Astrocyte (in vitro differentiated cells and primary cell): ENCODE results near the gene WDPCP. TPM values are rescaled to one million over a fixed set of nuclear protein-coding genes. Genes with fewer than 3 reads are reported as not detected.
"Not testable (repeated sequence)": the region's sequence is repeated elsewhere in the genome, so short reads cannot be mapped to it uniquely, and the experiment has no call there.

Source experiments
- DNase-seq: peaks from one replicate; pipeline ENCODE4 v3.0.0-alpha.2; 2010; ENCODE audit warnings: low read depth
- FAIRE-seq: peaks from 2 replicates; lab custom pipeline; 2011; peaks lifted over from hg19 to GRCh38; lab: Jason Lieb, UNC
- H2AFZ ChIP-seq: 2 replicates; pipeline ENCODE4 v1.6.0; 2012; ENCODE audit warnings: low read depth, low read length, inconsistent platforms
- H3K27ac ChIP-seq: 2 replicates; pipeline ENCODE4 v1.5.1; 2011; ENCODE audit warnings: low read depth, low read length, inconsistent platforms
- H3K27me3 ChIP-seq: 2 replicates; pipeline ENCODE4 v1.6.0; 2011; ENCODE audit warnings: low read length, inconsistent platforms; ENCODE audit not compliant: insufficient read depth
- H3K36me3 ChIP-seq: 2 replicates; pipeline ENCODE4 v1.5.1; 2011; ENCODE audit warnings: low read length, inconsistent platforms; ENCODE audit not compliant: insufficient read depth
- H3K4me1 ChIP-seq: 2 replicates; pipeline ENCODE4 v1.5.1; 2011; ENCODE audit warnings: low read length, inconsistent platforms; ENCODE audit not compliant: insufficient read depth
- H3K4me2 ChIP-seq: 2 replicates; pipeline ENCODE4 v1.6.0; 2012; ENCODE audit warnings: low read length, inconsistent platforms
- H3K4me3 ChIP-seq: 2 replicates; pipeline ENCODE4 v1.5.1; 2011; ENCODE audit warnings: low read depth, mild to moderate bottlenecking, low read length, inconsistent platforms; ENCODE audit not compliant: insufficient read depth
- H3K79me2 ChIP-seq: 2 replicates; pipeline ENCODE4 v1.6.0; 2012; ENCODE audit warnings: mild to moderate bottlenecking, low read length, inconsistent platforms; ENCODE audit not compliant: insufficient read depth
- H3K9ac ChIP-seq: 2 replicates; pipeline ENCODE4 v1.6.0; 2012; ENCODE audit warnings: mild to moderate bottlenecking, low read length, inconsistent platforms
- H3K9me3 ChIP-seq: 2 replicates; pipeline ENCODE4 v1.5.1; 2012; ENCODE audit warnings: low read depth, mild to moderate bottlenecking, low read length, inconsistent platforms; ENCODE audit not compliant: insufficient read depth
- H4K20me1 ChIP-seq: 2 replicates; pipeline ENCODE4 v1.6.0; 2012; ENCODE audit warnings: low read length, inconsistent platforms; ENCODE audit not compliant: insufficient read depth
- H3K27ac Mint-ChIP-seq: one replicate; pipeline ENCODE4 v1.8.0; 2021; ENCODE audit warnings: mild to moderate bottlenecking, mixed read lengths; ENCODE audit not compliant: unreplicated experiment
- H3K27me3 Mint-ChIP-seq: one replicate; pipeline ENCODE4 v1.8.0; 2021; ENCODE audit warnings: low read depth, mixed read lengths; ENCODE audit not compliant: unreplicated experiment
- H3K36me3 Mint-ChIP-seq: one replicate; pipeline ENCODE4 v1.8.0; 2021; ENCODE audit warnings: low read depth, mixed read lengths; ENCODE audit not compliant: unreplicated experiment
- H3K4me1 Mint-ChIP-seq: one replicate; pipeline ENCODE4 v1.8.0; 2021; ENCODE audit warnings: low read depth, mixed read lengths; ENCODE audit not compliant: unreplicated experiment
- H3K4me3 Mint-ChIP-seq: one replicate; pipeline ENCODE4 v1.8.0; 2021; ENCODE audit warnings: mild to moderate bottlenecking, moderate library complexity, mixed read lengths; ENCODE audit not compliant: unreplicated experiment
- H3K9me3 Mint-ChIP-seq: one replicate; pipeline ENCODE4 v1.8.0; 2021; ENCODE audit warnings: mild to moderate bottlenecking, mixed read lengths; ENCODE audit not compliant: unreplicated experiment
- CTCF ChIP-seq: IDR thresholded peaks from 2 replicates; pipeline ENCODE4 v1.5.1; 2011; ENCODE audit warnings: low read depth, mild to moderate bottlenecking, inconsistent platforms, low read length, moderate library complexity; ENCODE audit not compliant: insufficient read depth
- EZH2 ChIP-seq: IDR thresholded peaks from 2 replicates; pipeline ENCODE4 v1.6.1; 2012; ENCODE audit warnings: mild to moderate bottlenecking, low read length, inconsistent platforms; ENCODE audit not compliant: insufficient read depth
- total RNA-seq: library from RNA; stranded (reverse); gene quantifications from 2 replicates; pipeline ENCODE4 v1.2.1, GENCODE V29; 2021

WDPCP gene
- total RNA-seq, 1 donor from 2014 or later: 15.1 TPM

- no peak overlapping the region for H3K4me3 ChIP-seq
- no peak for FAIRE-seq
Measured at GRCh38 chr2:63631501-63631900, 43.2 kb upstream of the WDPCP start.

DNA sequence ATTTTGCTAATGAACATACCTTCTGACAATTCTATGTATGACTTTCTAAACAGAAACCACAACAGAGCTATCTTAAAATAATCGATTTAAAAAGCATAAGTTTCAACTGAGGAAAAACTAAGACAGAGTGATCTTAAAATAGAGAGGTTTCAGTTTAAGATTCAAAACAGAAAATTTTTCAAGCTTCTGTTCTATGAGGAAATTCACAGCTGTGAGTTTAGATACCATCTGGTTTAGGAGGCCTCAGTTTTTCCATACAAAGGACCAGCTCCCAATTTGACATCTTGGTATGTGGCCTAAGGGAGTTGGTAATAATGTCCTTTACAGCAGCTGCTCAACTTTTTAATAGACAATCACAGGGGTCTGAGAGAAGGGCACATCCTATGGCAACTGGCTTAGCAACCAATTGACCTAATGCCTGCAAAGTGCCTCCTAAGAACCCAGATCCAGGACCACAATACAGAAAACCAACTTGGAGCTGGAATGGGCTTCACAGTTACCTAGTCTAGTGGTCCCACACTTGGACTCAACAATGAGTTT is 40.2 kb upstream of the WDPCP start:
- no peaks in the 10 kb centered on the region for H3K4me1 Mint-ChIP-seq
- H3K36me3 Mint-ChIP-seq: peaks cover 13% of the 10 kb centered on the region
- Histone ChIP-seq H3K36me3 (no peaks in the 10 kb centered on the region), H3K79me2 (no peaks in the 10 kb centered on the region), H3K4me2 (no peak overlapping the region), H3K27ac (no peak overlapping the region), H4K20me1 (no peaks in the 10 kb centered on the region), H3K4me3 (no peak overlapping the region), H2AFZ (no peak overlapping the region), H3K9ac (no peak overlapping the region), H3K4me1 (no peaks in the 10 kb centered on the region), H3K27me3 (no peaks in the 10 kb centered on the region), H3K9me3 (peaks cover 2% of the 10 kb centered on the region)
- no peak for TF ChIP-seq CTCF
- TF ChIP-seq EZH2: no peak
- H3K27me3 Mint-ChIP-seq: no peaks in the 10 kb centered on the region
- H3K4me3 Mint-ChIP-seq: no peak overlapping the region
- peaks cover 12% of the 10 kb centered on the region for H3K9me3 Mint-ChIP-seq
- no peak for DNase-seq
- FAIRE-seq: no peak
- H3K27ac Mint-ChIP-seq: no peak overlapping the region

More at GRCh38 chr2:63631501-63631900, 43.2 kb upstream of the WDPCP start:
- H3K79me2 ChIP-seq: no peaks in the 10 kb centered on the region
- no peaks in the 10 kb centered on the region for H4K20me1 ChIP-seq
- H2AFZ ChIP-seq: no peak overlapping the region
- no peaks in the 10 kb centered on the region for H3K27me3 ChIP-seq
- H3K9me3 ChIP-seq: peaks cover 2% of the 10 kb centered on the region
- no peak overlapping the region for H3K9ac ChIP-seq
- H3K36me3 ChIP-seq: no peaks in the 10 kb centered on the region
- TF ChIP-seq CTCF (no peak), EZH2 (no peak)
- Mint-ChIP-seq H3K9me3 (peaks cover 8% of the 10 kb centered on the region), H3K4me1 (no peaks in the 10 kb centered on the region), H3K27ac (no peak overlapping the region), H3K36me3 (peaks cover 11% of the 10 kb centered on the region), H3K27me3 (no peaks in the 10 kb centered on the region), H3K4me3 (no peak overlapping the region)
- DNase-seq: no peak
- H3K4me2 ChIP-seq: no peak overlapping the region
- no peaks in the 10 kb centered on the region for H3K4me1 ChIP-seq
- H3K27ac ChIP-seq: no peak overlapping the region

DNA sequence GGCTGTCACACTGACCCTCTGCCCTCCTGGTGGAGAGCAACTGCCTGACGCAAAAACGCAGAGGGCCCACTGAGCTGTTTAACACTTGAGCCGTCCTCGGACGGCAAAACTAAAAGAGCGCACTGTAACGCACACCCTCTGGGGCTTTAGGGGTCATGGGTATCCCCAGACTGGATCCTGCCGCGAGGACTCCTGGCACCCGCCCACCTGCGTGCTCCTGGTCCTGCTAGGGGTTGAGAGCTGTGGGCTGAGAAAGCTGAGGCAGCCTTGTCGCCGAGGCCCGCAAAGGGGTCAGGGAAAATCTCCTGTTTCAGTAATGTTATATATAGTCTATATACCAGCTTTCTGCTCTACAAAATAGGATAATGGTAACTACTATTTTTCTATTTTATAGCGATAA is 39.6 kb upstream of the WDPCP start:
- H3K4me1 ChIP-seq: no peaks in the 10 kb centered on the region
- H4K20me1 ChIP-seq: no peaks in the 10 kb centered on the region
- Mint-ChIP-seq H3K27ac (no peak overlapping the region), H3K4me1 (no peaks in the 10 kb centered on the region), H3K4me3 (no peak overlapping the region), H3K36me3 (peaks cover 11% of the 10 kb centered on the region), H3K27me3 (no peaks in the 10 kb centered on the region), H3K9me3 (peaks cover 12% of the 10 kb centered on the region)
- DNase-seq (no peak), FAIRE-seq (no peak)
- no peak overlapping the region for H3K9ac ChIP-seq
- H3K4me3 ChIP-seq: no peak overlapping the region
- no peak overlapping the region for H3K27ac ChIP-seq
- no peaks in the 10 kb centered on the region for H3K36me3 ChIP-seq
- no peak overlapping the region for H2AFZ ChIP-seq
- H3K27me3 ChIP-seq: no peaks in the 10 kb centered on the region
- TF ChIP-seq CTCF (no peak), EZH2 (no peak)
- H3K79me2 ChIP-seq: no peaks in the 10 kb centered on the region
- H3K9me3 ChIP-seq: peaks cover 2% of the 10 kb centered on the region
- no peak overlapping the region for H3K4me2 ChIP-seq

DNA sequence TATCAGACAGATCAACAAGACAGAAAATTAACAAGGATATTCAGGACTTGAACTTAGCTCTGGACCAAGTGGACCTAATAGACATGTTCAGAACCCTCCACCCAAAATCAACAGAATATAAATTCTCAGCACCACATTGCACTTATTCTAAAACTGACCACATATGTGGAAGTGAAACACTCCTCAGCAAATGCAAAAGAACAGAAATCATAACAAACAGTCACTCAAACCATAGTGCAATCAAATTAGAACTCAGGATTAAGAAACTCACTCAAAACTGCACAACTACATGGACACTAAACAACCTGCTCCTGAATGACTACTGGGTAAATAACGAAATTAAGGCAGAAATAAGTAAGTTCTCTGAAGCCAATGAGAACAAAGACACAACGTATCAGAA is 35.5 kb upstream of the WDPCP start:
- not testable (repeated sequence) for H3K9me3 Mint-ChIP-seq, H3K27ac Mint-ChIP-seq, H4K20me1 ChIP-seq, H3K36me3 ChIP-seq, H3K4me3 ChIP-seq, H3K4me1 Mint-ChIP-seq, H2AFZ ChIP-seq, H3K4me2 ChIP-seq, H3K79me2 ChIP-seq, H3K27me3 Mint-ChIP-seq, H3K9me3 ChIP-seq, H3K27me3 ChIP-seq, H3K4me3 Mint-ChIP-seq, FAIRE-seq, H3K27ac ChIP-seq, H3K4me1 ChIP-seq, DNase-seq, H3K9ac ChIP-seq
- peaks cover 14% of the 10 kb centered on the region for H3K36me3 Mint-ChIP-seq
